PC-9 (cell line): ENCODE results near the gene LMX1A. TPM values are rescaled to one million over a fixed set of nuclear protein-coding genes. Genes with fewer than 3 reads are reported as not detected.

Experiments
- BruUV-seq: library from RNA; stranded (reverse); fragments of 400-500 nt; replicated peaks from 2 replicates; lab custom pipeline; 2021; lab: Mats Ljungman, UMichigan
- CTCF ChIA-PET: fragments of 300-600 bp; sonication (Branson Sonifier 250); formaldehyde crosslinking; loops from one replicate; lab custom pipeline; 2022; ENCODE audit warnings: antibody characterized with exemption; lab: Charles Lee
- POLR2A ChIA-PET: fragments of 300-600 bp; sonication (Branson Sonifier 250); formaldehyde crosslinking; loops from one replicate; lab custom pipeline; 2022; ENCODE audit warnings: antibody characterized with exemption; ENCODE audit not compliant: unreplicated experiment; lab: Charles Lee
- DNase-seq, 2 experiments: peaks; one replicate each; pipeline versions ENCODE4 v3.0.0 to v3.0.0-alpha.2; 2015 to 2022; ENCODE audit warnings: mixed read lengths in 1 of 2
- H2AFZ ChIP-seq: fragments of 200-600 bp; sonication (generic); 2 replicates; pipeline ENCODE4 v1.8.1; 2017; ENCODE audit warnings: antibody characterized with exemption
- H3F3A ChIP-seq: fragments of 200-600 bp; sonication (generic); 2 replicates; pipeline ENCODE4 v1.8.1; 2017; ENCODE audit warnings: antibody characterized with exemption, mild to moderate bottlenecking, low read depth; ENCODE audit not compliant: insufficient read depth
- H3K27ac ChIP-seq: fragments of 200-600 bp; sonication (generic); 2 replicates; pipeline ENCODE4 v1.6.1; 2016; ENCODE audit warnings: mixed run types
- H3K27me3 ChIP-seq: fragments of 200-600 bp; sonication (generic); 2 replicates; pipeline ENCODE4 v1.6.1; 2016; ENCODE audit warnings: low read depth, mixed run types; ENCODE audit not compliant: insufficient read depth
- H3K36me3 ChIP-seq: fragments of 200-600 bp; sonication (generic); 2 replicates; pipeline ENCODE4 v1.6.1; 2016; ENCODE audit warnings: low read depth, mixed run types
- H3K4me1 ChIP-seq: fragments of 200-600 bp; sonication (generic); replicated peaks from 2 replicates; pipeline ENCODE4 v1.6.1; 2016; ENCODE audit warnings: mixed run types; ENCODE audit not compliant: insufficient read depth
- H3K4me2 ChIP-seq: fragments of 200-600 bp; sonication (generic); 2 replicates; pipeline ENCODE4 v1.6.1; 2017; ENCODE audit warnings: mixed run types
- H3K4me3 ChIP-seq: fragments of 200-600 bp; sonication (generic); 2 replicates; pipeline ENCODE4 v1.6.1; 2016; ENCODE audit warnings: mixed run types
- H3K79me2 ChIP-seq: fragments of 200-600 bp; sonication (generic); 2 replicates; pipeline ENCODE4 v1.6.1; 2017; ENCODE audit warnings: low read depth, mixed run types
- H3K9me2 ChIP-seq: fragments of 200-600 bp; sonication (generic); 2 replicates; pipeline ENCODE4 v1.8.1; 2017; ENCODE audit warnings: mild to moderate bottlenecking; ENCODE audit not compliant: insufficient read depth
- H3K9me3 ChIP-seq: fragments of 200-600 bp; sonication (generic); 2 replicates; pipeline ENCODE4 v1.8.1; 2016; ENCODE audit warnings: low read depth; ENCODE audit not compliant: insufficient read depth
- H4K20me1 ChIP-seq: fragments of 200-600 bp; sonication (generic); 2 replicates; pipeline ENCODE4 v1.8.1; 2017; ENCODE audit not compliant: insufficient read depth
- CTCF ChIP-seq: fragments of 200-600 bp; sonication (generic); conservative IDR thresholded peaks from 2 replicates; pipeline ENCODE4 v1.6.1; 2017; ENCODE audit warnings: mixed run types, antibody characterized with exemption, mild to moderate bottlenecking, moderate library complexity
- EZH2 ChIP-seq: fragments of 200-600 bp; sonication (generic); IDR thresholded peaks from 2 replicates; pipeline ENCODE4 v1.8.0; 2017; ENCODE audit warnings: antibody characterized with exemption, low read depth
- intact Hi-C: fragments of 100-400 bp; cut with micrococcal nuclease; formaldehyde crosslinking; loops from one replicate; pipeline ENCODE4 v1.10.0; 2022; ENCODE audit not compliant: unreplicated experiment
- total RNA-seq: library from RNA; stranded (reverse); gene quantifications from 2 replicates; pipeline ENCODE4 v1.2.3, GENCODE V29; 2021

Gene LMX1A
- total RNA-seq, 1 experiment from 2014 or later = not detected

- Histone ChIP-seq H3K27ac (no peak overlapping the region), H4K20me1 (no peaks in the 10 kb centered on the region), H3K9me2 (no peaks in the 10 kb centered on the region), H3K4me2 (no peak overlapping the region), H3K79me2 (no peaks in the 10 kb centered on the region), H3K27me3 (0 out of 2 replicates have a peak, but pooled peaks cover 7% of the 10 kb centered on the region), H3K4me1 (no peaks in the 10 kb centered on the region), H3K36me3 (no peaks in the 10 kb centered on the region), H2AFZ (no peak overlapping the region), H3F3A (no peaks in the 10 kb centered on the region), H3K9me3 (no peaks in the 10 kb centered on the region; the same call in 1 of the 2 replicates), H3K4me3 (no peak overlapping the region)
- DNase-seq = no peak
- no TSS peak for BruUV-seq
- ChIA-PET POLR2A (no interaction called here), CTCF (no interaction called here)
- TF ChIP-seq EZH2 = no peak
- intact Hi-C loops = no loop called here
Measured at GRCh38 chr1:165339164-165339563, 17.4 kb downstream of the LMX1A start.

- Histone ChIP-seq H3F3A (no peaks in the 10 kb centered on the region), H3K4me3 (no peak overlapping the region), H2AFZ (no peak overlapping the region), H3K27me3 (no peaks in the 10 kb centered on the region), H3K9me2 (no peaks in the 10 kb centered on the region), H3K4me1 (no peaks in the 10 kb centered on the region), H3K36me3 (no peaks in the 10 kb centered on the region), H3K9me3 (no peaks in the 10 kb centered on the region), H3K79me2 (no peaks in the 10 kb centered on the region), H3K4me2 (no peak overlapping the region), H4K20me1 (no peaks in the 10 kb centered on the region), H3K27ac (no peak overlapping the region)
- no TSS peak for BruUV-seq
- intact Hi-C loops = no loop called here
- ChIA-PET POLR2A (no interaction called here), CTCF (no interaction called here)
- DNase-seq = peak in 1 of 2 experiments; percentile 45
- TF ChIP-seq EZH2 = no peak
- no peak for TF ChIP-seq CTCF
Measured at GRCh38 chr1:165330483-165330882, 26.0 kb downstream of the LMX1A start.

GRCh38 chr1:165329104-165329503 lies 27.4 kb downstream of the LMX1A start:
- Histone ChIP-seq H3F3A (no peaks in the 10 kb centered on the region), H3K79me2 (no peaks in the 10 kb centered on the region), H3K27ac (no peak overlapping the region), H3K9me2 (no peaks in the 10 kb centered on the region), H4K20me1 (no peaks in the 10 kb centered on the region), H2AFZ (no peak overlapping the region), H3K4me1 (no peaks in the 10 kb centered on the region), H3K4me3 (no peak overlapping the region), H3K4me2 (no peak overlapping the region), H3K36me3 (no peaks in the 10 kb centered on the region), H3K9me3 (no peaks in the 10 kb centered on the region), H3K27me3 (no peaks in the 10 kb centered on the region)
- no TSS peak for BruUV-seq
- POLR2A ChIA-PET = no interaction called here
- no peak for DNase-seq
- CTCF ChIA-PET = no interaction called here
- intact Hi-C loops = no loop called here
- TF ChIP-seq EZH2 = no peak
- TF ChIP-seq CTCF = no peak

- intact Hi-C loops = no loop called here
- no peaks in the 10 kb centered on the region for H3K4me1 ChIP-seq
- H3K36me3 ChIP-seq = no peaks in the 10 kb centered on the region
- H3K27ac ChIP-seq = no peak overlapping the region
- H4K20me1 ChIP-seq = no peaks in the 10 kb centered on the region
- H3F3A ChIP-seq = no peaks in the 10 kb centered on the region
- H3K9me2 ChIP-seq = no peaks in the 10 kb centered on the region
- no TSS peak for BruUV-seq
- TF ChIP-seq EZH2 = no peak
- no peak for TF ChIP-seq CTCF
- no peak overlapping the region for H3K4me3 ChIP-seq
- H3K4me2 ChIP-seq = no peak overlapping the region
- H2AFZ ChIP-seq = no peak overlapping the region
- no peaks in the 10 kb centered on the region for H3K27me3 ChIP-seq
- ChIA-PET CTCF (no interaction called here), POLR2A (no interaction called here)
- no peaks in the 10 kb centered on the region for H3K9me3 ChIP-seq
- no peak for DNase-seq
- no peaks in the 10 kb centered on the region for H3K79me2 ChIP-seq
Measured at GRCh38 chr1:165328136-165328535, 28.4 kb downstream of the LMX1A start.
